H9 (cell line): ENCODE data around the gene TRAK2. TPM values are rescaled to one million over a fixed set of nuclear protein-coding genes. Genes with fewer than 3 reads are reported as not detected.

ENCODE experiments used
- DNase-seq: peaks from one replicate; pipeline ENCODE4 v3.0.0-alpha.2; 2017
- H2AFZ ChIP-seq: one replicate; pipeline ENCODE4 v1.6.1; 2013; ENCODE audit warnings: mild to moderate bottlenecking, low read length, control low read depth, moderate library complexity
- H2AK5ac ChIP-seq: 2 replicates; pipeline ENCODE4 v1.6.1; 2013; ENCODE audit warnings: low read length, control low read depth, mixed read lengths; ENCODE audit not compliant: insufficient read length
- H2BK120ac ChIP-seq: one replicate; pipeline ENCODE4 v1.6.1; 2013; ENCODE audit warnings: low read depth, mild to moderate bottlenecking, low read length, control low read depth, inconsistent platforms; ENCODE audit not compliant: poor library complexity, severe bottlenecking
- H2BK12ac ChIP-seq: 2 replicates; pipeline ENCODE4 v1.6.1; 2013; ENCODE audit warnings: low read length, control low read depth, mixed read lengths, low read depth; ENCODE audit not compliant: insufficient read length
- H2BK15ac ChIP-seq: 2 replicates; pipeline ENCODE4 v1.6.1; 2013; ENCODE audit warnings: low read depth, low read length, control low read depth
- H2BK20ac ChIP-seq: one replicate; pipeline ENCODE4 v1.6.1; 2013; ENCODE audit warnings: low read depth, mild to moderate bottlenecking, low read length, control low read depth, inconsistent platforms; ENCODE audit not compliant: poor library complexity, severe bottlenecking
- H2BK5ac ChIP-seq: 2 replicates; pipeline ENCODE4 v1.6.1; 2013; ENCODE audit warnings: low read length, control low read depth, mixed read lengths; ENCODE audit not compliant: insufficient read length
- H3K14ac ChIP-seq: 2 replicates; pipeline ENCODE4 v1.6.1; 2013; ENCODE audit warnings: low read length, control low read depth; ENCODE audit not compliant: insufficient read depth
- H3K18ac ChIP-seq: 2 replicates; pipeline ENCODE4 v1.6.1; 2013; ENCODE audit warnings: low read depth, mild to moderate bottlenecking, mixed read lengths, low read length, control low read depth; ENCODE audit not compliant: insufficient read length
- H3K23ac ChIP-seq: 2 replicates; pipeline ENCODE4 v1.6.1; 2013; ENCODE audit warnings: low read length, control low read depth, mixed read lengths, low read depth; ENCODE audit not compliant: insufficient read length
- H3K23me2 ChIP-seq: 2 replicates; pipeline ENCODE4 v1.6.1; 2013; ENCODE audit warnings: low read depth, mild to moderate bottlenecking, mixed read lengths, low read length, control low read depth; ENCODE audit not compliant: insufficient read length, poor library complexity, severe bottlenecking
- H3K27ac ChIP-seq: 2 replicates; pipeline ENCODE4 v1.5.1; 2013; ENCODE audit warnings: low read length, control low read depth, mixed read lengths, low read depth; ENCODE audit not compliant: insufficient read length
- H3K27me3 ChIP-seq: 2 replicates; pipeline ENCODE4 v1.6.1; 2013; ENCODE audit warnings: low read length, control low read depth, inconsistent platforms; ENCODE audit not compliant: insufficient read depth
- H3K4ac ChIP-seq: 2 replicates; pipeline ENCODE4 v1.6.1; 2013; ENCODE audit warnings: low read depth, mild to moderate bottlenecking, control low read depth, inconsistent platforms, low read length, moderate library complexity
- H3K4me1 ChIP-seq: 2 replicates; pipeline ENCODE4 v1.6.1; 2013; ENCODE audit warnings: low read length, control low read depth, inconsistent platforms; ENCODE audit not compliant: insufficient read depth
- H3K4me2 ChIP-seq: 2 replicates; pipeline ENCODE4 v1.6.1; 2013; ENCODE audit warnings: low read length, control low read depth, mixed read lengths; ENCODE audit not compliant: insufficient read length, insufficient read depth
- H3K56ac ChIP-seq: 2 replicates; pipeline ENCODE4 v1.6.1; 2013; ENCODE audit warnings: low read depth, mild to moderate bottlenecking, mixed read lengths, low read length, control low read depth; ENCODE audit not compliant: insufficient read length
- H3K79me1 ChIP-seq: 2 replicates; pipeline ENCODE4 v1.6.1; 2013; ENCODE audit warnings: low read depth, mild to moderate bottlenecking, moderate library complexity, low read length, control low read depth, inconsistent platforms; ENCODE audit not compliant: insufficient read depth, poor library complexity, severe bottlenecking
- H3K79me2 ChIP-seq: 2 replicates; pipeline ENCODE4 v1.6.1; 2013; ENCODE audit warnings: low read length, control low read depth, inconsistent platforms; ENCODE audit not compliant: insufficient read depth
- H3K9ac ChIP-seq: 2 replicates; pipeline ENCODE4 v1.6.1; 2013; ENCODE audit warnings: low read length, control low read depth, mixed read lengths; ENCODE audit not compliant: insufficient read length; ENCODE audit errors: extremely low read depth
- H3K9me3 ChIP-seq: one replicate; pipeline ENCODE4 v1.6.1; 2013; ENCODE audit warnings: low read depth, low read length, inconsistent platforms; ENCODE audit not compliant: control insufficient read depth
- H3T11ph ChIP-seq: one replicate; pipeline ENCODE4 v1.6.1; 2013; ENCODE audit warnings: mild to moderate bottlenecking, low read length, control low read depth, inconsistent platforms
- H4K20me1 ChIP-seq: one replicate; pipeline ENCODE4 v1.6.1; 2013; ENCODE audit not compliant: control insufficient read depth, insufficient read length, insufficient read depth
- H4K5ac ChIP-seq: 2 replicates; pipeline ENCODE4 v1.6.1; 2013; ENCODE audit warnings: low read depth, mild to moderate bottlenecking, mixed read lengths, low read length, control low read depth; ENCODE audit not compliant: insufficient read length
- H4K8ac ChIP-seq: replicated peaks from 2 replicates; pipeline ENCODE4 v1.6.1; 2013; ENCODE audit warnings: low read length, control low read depth, mixed read lengths, low read depth; ENCODE audit not compliant: insufficient read length
- H4K91ac ChIP-seq: 2 replicates; pipeline ENCODE4 v1.6.1; 2013; ENCODE audit warnings: low read depth, mild to moderate bottlenecking, moderate library complexity, mixed read lengths, low read length, control low read depth; ENCODE audit not compliant: insufficient read length
- H3K27ac Mint-ChIP-seq, 3 experiments: 2 replicates in 2 of 3; 3 replicates in 1 of 3; pipeline ENCODE4 v1.8.0; 2020 to 2021; ENCODE audit warnings: mixed read lengths in 3 of 3, mild to moderate bottlenecking in 1 of 3, moderate library complexity in 1 of 3
- H3K27me3 Mint-ChIP-seq: 2 replicates; pipeline ENCODE4 v1.8.0; 2021; ENCODE audit warnings: low read depth, mild to moderate bottlenecking, moderate library complexity, mixed read lengths
- H3K36me3 Mint-ChIP-seq, 3 experiments: 2 replicates in 2 of 3; 3 replicates in 1 of 3; pipeline ENCODE4 v1.8.0; 2020 to 2021; ENCODE audit warnings: low read depth in 3 of 3, mixed read lengths in 3 of 3; ENCODE audit not compliant: insufficient read depth in 1 of 3
- H3K4me1 Mint-ChIP-seq, 2 experiments: 2 replicates each; pipeline ENCODE4 v1.8.0; 2020; ENCODE audit warnings: mixed read lengths in 2 of 2
- H3K4me3 Mint-ChIP-seq, 2 experiments: 2 replicates in 1 of 2; 3 replicates in 1 of 2; pipeline ENCODE4 v1.8.0; 2020 to 2021; ENCODE audit warnings: mild to moderate bottlenecking in 2 of 2, mixed read lengths in 2 of 2, moderate library complexity in 1 of 2
- H3K9me3 Mint-ChIP-seq, 2 experiments: 2 replicates in 1 of 2; 3 replicates in 1 of 2; pipeline ENCODE4 v1.8.0; 2020; ENCODE audit warnings: mild to moderate bottlenecking in 2 of 2, mixed read lengths in 2 of 2, moderate library complexity in 1 of 2
- WGBS: extraction: QIAGEN DNeasy Blood & Tissue Kit; methylation state at CpG from one replicate; pipeline ENCODE4 v1.1.7; 2013; ENCODE audit warnings: missing lambda C conversion rate, low lambda C conversion rate, mixed read lengths; ENCODE audit not compliant: insufficient read length; ENCODE audit errors: extremely low coverage; 5-methylcytosine and 5-hydroxymethylcytosine counted together
- total RNA-seq: library from RNA; stranded (reverse); gene quantifications from 2 replicates; pipeline ENCODE4 v1.2.1, GENCODE V29; 2021
- TF ChIP-seq, protein P1 (sequence below): fragments of 200-600 bp; sonication (generic); conservative IDR thresholded peaks from 3 replicates; pipeline ENCODE4 v1.8.0; 2021; ENCODE audit warnings: antibody characterized with exemption, mild to moderate bottlenecking

TRAK2 gene
- total RNA-seq, 1 experiment from 2014 or later: 14.2 TPM

DNA sequence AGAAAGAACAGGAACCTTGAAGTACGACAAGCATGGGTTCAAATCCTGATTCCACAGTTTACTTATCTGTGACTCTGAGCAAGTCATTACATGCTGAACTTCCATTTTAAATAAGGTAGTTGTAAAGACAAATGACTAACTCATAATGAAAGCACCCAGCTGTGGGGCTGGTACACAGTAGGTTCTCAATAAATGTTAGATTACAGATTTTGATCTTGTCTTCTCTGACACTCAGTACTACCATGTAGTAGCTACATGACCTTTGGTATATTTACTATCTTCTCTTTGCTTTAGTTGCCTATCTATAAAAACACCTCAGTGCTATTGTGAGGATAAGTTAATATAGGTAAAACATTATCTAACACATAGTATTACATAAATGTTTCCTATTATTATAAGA is 3.2 kb downstream of the TRAK2 start:
- peaks cover 6 to 11% of the 10 kb centered on the region in 2 experiments for H3K4me1 Mint-ChIP-seq
- Histone ChIP-seq H3K56ac (no peak overlapping the region), H4K5ac (no peak overlapping the region), H2AK5ac (no peak overlapping the region), H4K91ac (no peak overlapping the region), H2BK120ac (no peak overlapping the region), H3K18ac (no peak overlapping the region), H3K79me2 (no peaks in the 10 kb centered on the region), H3K79me1 (no peaks in the 10 kb centered on the region), H3K4me2 (no peak overlapping the region), H2BK12ac (no peak overlapping the region), H3K27ac (no peak overlapping the region), H3K9me3 (no peaks in the 10 kb centered on the region), H3K4me1 (no peaks in the 10 kb centered on the region; the same call in 1 of the 2 replicates), H4K8ac (no peak overlapping the region), H2BK20ac (no peak overlapping the region), H2AFZ (no peak overlapping the region), H2BK15ac (no peak overlapping the region), H3K4ac (no peak overlapping the region), H3K23ac (no peak overlapping the region), H3K9ac (no peak overlapping the region), H3K27me3 (no peaks in the 10 kb centered on the region), H4K20me1 (no peaks in the 10 kb centered on the region), H2BK5ac (no peak overlapping the region), H3T11ph (no peak overlapping the region), H3K14ac (no peak overlapping the region), H3K23me2 (peaks cover 7% of the 10 kb centered on the region)
- TF ChIP-seq, protein P1, sequence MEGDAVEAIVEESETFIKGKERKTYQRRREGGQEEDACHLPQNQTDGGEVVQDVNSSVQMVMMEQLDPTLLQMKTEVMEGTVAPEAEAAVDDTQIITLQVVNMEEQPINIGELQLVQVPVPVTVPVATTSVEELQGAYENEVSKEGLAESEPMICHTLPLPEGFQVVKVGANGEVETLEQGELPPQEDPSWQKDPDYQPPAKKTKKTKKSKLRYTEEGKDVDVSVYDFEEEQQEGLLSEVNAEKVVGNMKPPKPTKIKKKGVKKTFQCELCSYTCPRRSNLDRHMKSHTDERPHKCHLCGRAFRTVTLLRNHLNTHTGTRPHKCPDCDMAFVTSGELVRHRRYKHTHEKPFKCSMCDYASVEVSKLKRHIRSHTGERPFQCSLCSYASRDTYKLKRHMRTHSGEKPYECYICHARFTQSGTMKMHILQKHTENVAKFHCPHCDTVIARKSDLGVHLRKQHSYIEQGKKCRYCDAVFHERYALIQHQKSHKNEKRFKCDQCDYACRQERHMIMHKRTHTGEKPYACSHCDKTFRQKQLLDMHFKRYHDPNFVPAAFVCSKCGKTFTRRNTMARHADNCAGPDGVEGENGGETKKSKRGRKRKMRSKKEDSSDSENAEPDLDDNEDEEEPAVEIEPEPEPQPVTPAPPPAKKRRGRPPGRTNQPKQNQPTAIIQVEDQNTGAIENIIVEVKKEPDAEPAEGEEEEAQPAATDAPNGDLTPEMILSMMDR: no peak
- 0 out of 7 replicates have a peak, but pooled peaks cover 0 to 2% (median 0%) of the 10 kb centered on the region in 3 experiments for H3K36me3 Mint-ChIP-seq
- no peak overlapping the region for H3K27ac Mint-ChIP-seq
- WGBS: no CpG with 5 or more reads among the region's 1 CpG
- no peak overlapping the region for H3K4me3 Mint-ChIP-seq
- DNase-seq: no peak
- no peaks in the 10 kb centered on the region; the same call in none of the 2 replicates for H3K27me3 Mint-ChIP-seq
- H3K9me3 Mint-ChIP-seq: no peaks in the 10 kb centered on the region
